ENCODE results near the gene SUMF1. TPM values are rescaled to one million over a fixed set of nuclear protein-coding genes. Genes with fewer than 3 reads are reported as not detected.

The SUMF1 gene
- total RNA-seq, 1 donor from 2014 or later = 17.5 TPM

DNA sequence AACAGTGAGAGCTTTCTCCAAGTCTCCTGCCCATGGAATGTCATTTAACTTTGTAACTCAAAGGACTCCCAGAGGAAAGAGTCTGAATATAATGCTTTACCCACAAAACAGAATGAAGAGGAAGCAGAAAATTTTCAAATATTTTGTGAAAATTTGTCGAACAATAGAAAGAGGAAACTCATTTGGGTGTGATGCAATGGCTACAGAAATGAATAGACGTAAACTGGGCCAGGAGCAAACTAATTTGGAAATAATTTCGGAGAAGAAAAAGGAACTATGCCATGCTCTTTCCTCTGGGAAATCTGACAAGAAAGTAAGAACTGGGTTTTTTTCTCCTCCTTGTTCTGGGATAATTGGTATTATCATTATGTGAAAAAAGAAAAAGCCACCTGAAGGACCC is 11.2 kb upstream of the SUMF1 start:
- Mint-ChIP-seq H3K4me3 (ENCODE audit: unreplicated experiment) (no peak overlapping the region), H3K4me1 (ENCODE audit: unreplicated experiment) (peaks cover 17% of the 10 kb centered on the region), H3K36me3 (ENCODE audit: low read depth, unreplicated experiment) (no peaks in the 10 kb centered on the region), H3K27me3 (ENCODE audit: unreplicated experiment) (no peaks in the 10 kb centered on the region), H3K9me3 (ENCODE audit: unreplicated experiment) (no peaks in the 10 kb centered on the region), H3K27ac (ENCODE audit: unreplicated experiment) (peak overlapping the region; percentile 7)
- TF ChIP-seq, protein P1, sequence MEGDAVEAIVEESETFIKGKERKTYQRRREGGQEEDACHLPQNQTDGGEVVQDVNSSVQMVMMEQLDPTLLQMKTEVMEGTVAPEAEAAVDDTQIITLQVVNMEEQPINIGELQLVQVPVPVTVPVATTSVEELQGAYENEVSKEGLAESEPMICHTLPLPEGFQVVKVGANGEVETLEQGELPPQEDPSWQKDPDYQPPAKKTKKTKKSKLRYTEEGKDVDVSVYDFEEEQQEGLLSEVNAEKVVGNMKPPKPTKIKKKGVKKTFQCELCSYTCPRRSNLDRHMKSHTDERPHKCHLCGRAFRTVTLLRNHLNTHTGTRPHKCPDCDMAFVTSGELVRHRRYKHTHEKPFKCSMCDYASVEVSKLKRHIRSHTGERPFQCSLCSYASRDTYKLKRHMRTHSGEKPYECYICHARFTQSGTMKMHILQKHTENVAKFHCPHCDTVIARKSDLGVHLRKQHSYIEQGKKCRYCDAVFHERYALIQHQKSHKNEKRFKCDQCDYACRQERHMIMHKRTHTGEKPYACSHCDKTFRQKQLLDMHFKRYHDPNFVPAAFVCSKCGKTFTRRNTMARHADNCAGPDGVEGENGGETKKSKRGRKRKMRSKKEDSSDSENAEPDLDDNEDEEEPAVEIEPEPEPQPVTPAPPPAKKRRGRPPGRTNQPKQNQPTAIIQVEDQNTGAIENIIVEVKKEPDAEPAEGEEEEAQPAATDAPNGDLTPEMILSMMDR (IDR thresholded peaks at IDR 0.05; ENCODE audit: unreplicated experiment) = no peak
- DNase-seq (ENCODE audit: low spot score) = no peak

DNA sequence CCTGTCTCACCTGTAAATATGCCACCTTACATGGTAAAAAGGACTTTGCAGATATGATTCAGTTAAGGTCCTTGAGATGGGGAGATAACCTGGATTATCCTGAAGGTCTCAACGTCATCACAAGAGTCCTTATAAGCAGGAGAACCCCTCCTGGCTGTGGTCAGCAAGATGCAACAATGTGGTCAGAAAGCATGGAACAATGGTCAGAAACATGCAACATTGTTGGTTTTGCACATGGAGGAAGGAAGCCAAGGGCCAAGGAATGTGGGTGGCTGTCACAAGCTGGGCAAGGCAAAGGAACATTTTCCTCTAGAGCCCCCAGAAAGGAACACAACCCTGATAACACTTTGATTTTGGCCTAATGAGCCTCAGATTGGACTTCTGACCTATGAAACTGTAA is 9.4 kb upstream of the SUMF1 start:
- Mint-ChIP-seq H3K27me3 (ENCODE audit: unreplicated experiment) (no peaks in the 10 kb centered on the region), H3K27ac (ENCODE audit: unreplicated experiment) (no peak overlapping the region), H3K4me1 (ENCODE audit: unreplicated experiment) (peaks cover 17% of the 10 kb centered on the region), H3K9me3 (ENCODE audit: unreplicated experiment) (no peaks in the 10 kb centered on the region), H3K4me3 (ENCODE audit: unreplicated experiment) (no peak overlapping the region), H3K36me3 (ENCODE audit: low read depth, unreplicated experiment) (no peaks in the 10 kb centered on the region)
- DNase-seq (ENCODE audit: low spot score) = no peak
- TF ChIP-seq, protein P1 (IDR thresholded peaks at IDR 0.05; ENCODE audit: unreplicated experiment) = no peak

DNA sequence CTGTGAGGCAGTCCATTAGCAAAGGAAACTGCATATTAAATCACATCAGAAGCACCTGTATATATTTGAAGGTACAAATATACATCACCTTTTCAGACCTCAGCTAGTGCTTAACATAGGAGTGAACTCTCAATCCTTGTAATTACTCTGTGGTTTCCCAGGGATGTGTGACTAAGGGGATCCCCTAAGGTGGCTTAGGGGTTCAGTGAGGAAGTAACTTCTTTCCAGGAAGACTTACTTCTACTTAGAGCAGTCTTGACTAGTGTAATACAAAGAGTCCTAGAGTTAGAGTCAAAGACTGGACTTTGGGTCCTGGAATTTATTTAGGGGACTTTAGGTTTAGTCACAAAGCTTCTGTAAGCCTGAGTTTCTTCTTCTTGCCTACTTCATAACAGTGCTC is 8.7 kb upstream of the SUMF1 start:
- TF ChIP-seq, protein P1 (IDR thresholded peaks at IDR 0.05; ENCODE audit: unreplicated experiment) = no peak
- Mint-ChIP-seq H3K27ac (ENCODE audit: unreplicated experiment) (no peak overlapping the region), H3K4me3 (ENCODE audit: unreplicated experiment) (no peak overlapping the region), H3K4me1 (ENCODE audit: unreplicated experiment) (peaks cover 17% of the 10 kb centered on the region), H3K36me3 (ENCODE audit: low read depth, unreplicated experiment) (no peaks in the 10 kb centered on the region), H3K9me3 (ENCODE audit: unreplicated experiment) (no peaks in the 10 kb centered on the region), H3K27me3 (ENCODE audit: unreplicated experiment) (no peaks in the 10 kb centered on the region)
- no peak for DNase-seq (ENCODE audit: low spot score)

DNA sequence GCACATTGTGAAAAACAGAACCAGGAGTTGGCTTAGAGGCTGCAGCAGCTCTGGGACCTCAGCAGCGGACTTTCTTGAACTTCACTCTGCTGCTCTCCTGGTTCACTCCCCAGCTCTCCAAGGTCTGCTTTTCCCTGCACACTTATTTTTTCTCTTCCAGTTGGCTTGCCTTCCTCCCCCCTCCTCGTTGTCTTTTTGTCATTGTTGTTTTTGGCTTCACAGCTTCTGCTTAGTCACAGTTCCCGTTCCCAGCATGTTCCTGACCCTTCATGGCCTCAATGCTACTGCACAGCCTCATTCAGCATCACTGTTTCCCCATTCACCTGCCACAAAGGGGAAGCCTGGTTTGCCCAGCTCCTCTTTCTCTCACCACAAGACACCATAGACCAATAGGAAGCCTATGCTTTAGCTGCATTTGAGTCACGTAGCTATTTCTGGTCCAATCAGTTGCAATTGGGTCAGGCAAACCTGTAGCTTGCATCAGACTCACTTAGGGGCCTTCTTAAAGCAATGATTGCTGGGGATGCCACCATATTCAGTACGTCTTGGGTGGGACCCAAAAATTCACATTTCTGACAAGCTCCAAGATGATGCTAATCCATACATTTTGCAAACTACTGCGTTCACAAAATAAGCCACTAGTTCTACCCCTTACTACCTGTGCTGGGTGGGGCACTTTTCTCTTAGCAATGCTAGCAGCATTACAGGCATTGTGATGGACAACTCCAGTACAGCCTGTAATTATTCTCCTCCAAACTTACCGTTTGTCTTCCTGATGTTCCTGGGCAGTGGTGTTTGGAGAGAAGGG is 7.8 kb upstream of the SUMF1 start:
- H3K4me1 Mint-ChIP-seq (ENCODE audit: unreplicated experiment) = peaks cover 17% of the 10 kb centered on the region
- H3K9me3 Mint-ChIP-seq (ENCODE audit: unreplicated experiment) = no peaks in the 10 kb centered on the region
- no peak overlapping the region for H3K27ac Mint-ChIP-seq (ENCODE audit: unreplicated experiment)
- TF ChIP-seq, protein P1 (IDR thresholded peaks at IDR 0.05; ENCODE audit: unreplicated experiment) = no peak
- H3K4me3 Mint-ChIP-seq (ENCODE audit: unreplicated experiment) = no peak overlapping the region
- H3K36me3 Mint-ChIP-seq (ENCODE audit: low read depth, unreplicated experiment) = no peaks in the 10 kb centered on the region
- H3K27me3 Mint-ChIP-seq (ENCODE audit: unreplicated experiment) = peaks cover 1% of the 10 kb centered on the region
- no peak for DNase-seq (ENCODE audit: low spot score)

DNA sequence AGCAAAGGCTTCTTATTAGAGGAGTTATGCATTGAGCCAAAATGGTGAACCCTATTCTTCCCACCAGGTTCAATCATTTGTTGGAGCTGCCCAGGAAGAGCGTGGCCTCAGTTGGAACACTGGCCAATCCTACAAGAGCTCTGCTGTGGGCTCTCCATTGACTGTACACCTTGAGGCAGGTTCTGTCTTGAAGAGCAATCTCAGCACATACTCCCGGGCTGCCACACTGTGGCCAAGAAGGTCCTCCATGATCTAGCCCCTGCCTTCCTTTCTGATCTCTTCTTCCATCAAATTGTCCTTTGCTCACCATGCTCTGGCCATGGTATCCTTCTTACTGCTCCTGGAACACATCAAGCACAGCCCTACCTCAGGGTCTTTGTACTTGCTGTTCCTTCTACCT is 5.7 kb upstream of the SUMF1 start:
- Mint-ChIP-seq H3K36me3 (ENCODE audit: low read depth, unreplicated experiment) (no peaks in the 10 kb centered on the region), H3K27me3 (ENCODE audit: unreplicated experiment) (peaks cover 2% of the 10 kb centered on the region), H3K4me3 (ENCODE audit: unreplicated experiment) (no peak overlapping the region), H3K27ac (ENCODE audit: unreplicated experiment) (no peak overlapping the region), H3K4me1 (ENCODE audit: unreplicated experiment) (peaks cover 9% of the 10 kb centered on the region), H3K9me3 (ENCODE audit: unreplicated experiment) (no peaks in the 10 kb centered on the region)
- TF ChIP-seq, protein P1 (IDR thresholded peaks at IDR 0.05; ENCODE audit: unreplicated experiment) = no peak
- DNase-seq (ENCODE audit: low spot score) = no peak

Data from endothelial cell (in vitro differentiated cells).